GM10248 (cell line): ENCODE measurements around the gene FGF1.

ENCODE experiments used
- CTCF ChIA-PET: fragments of 300-600 bp; sonication (Branson Sonifier 250); formaldehyde crosslinking; extraction: SDS; loops from one replicate; lab custom pipeline; 2021; ENCODE audit warnings: antibody characterized with exemption; lab: Yijun Ruan, JAX
- POLR2A ChIA-PET: fragments of 350-650 bp; sonication (Branson Sonifier 250); formaldehyde crosslinking; extraction: SDS; loops from one replicate; lab custom pipeline; 2020; ENCODE audit warnings: antibody characterized with exemption; lab: Yijun Ruan, JAX
- DNase-seq: peaks from one replicate; pipeline ENCODE4 v3.0.0; 2012; ENCODE audit errors: extremely low spot score
- TF ChIP-seq, protein P1 (sequence below): IDR thresholded peaks from 2 replicates; pipeline ENCODE4 v1.5.1; 2012; ENCODE audit warnings: mild to moderate bottlenecking, low read depth; ENCODE audit errors: extremely low read depth, missing control alignments, control extremely low read depth

The FGF1 gene

DNA sequence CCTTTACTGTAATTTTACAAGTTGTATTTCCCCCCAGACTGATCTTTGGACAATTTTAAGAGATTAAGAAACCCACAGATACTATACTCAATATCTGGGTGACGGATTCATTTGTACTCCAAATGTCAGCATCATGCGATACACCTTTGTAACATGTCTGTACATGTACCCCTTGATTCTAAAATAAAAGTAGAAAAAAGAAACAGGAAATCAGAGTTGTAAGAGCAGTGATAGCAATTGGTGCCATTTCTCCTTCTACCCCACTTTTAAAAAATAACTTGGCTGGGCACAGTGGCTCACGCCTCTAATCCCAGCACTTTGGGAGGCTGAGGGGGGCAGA is 116.9 kb downstream of the FGF1 start:
- CTCF ChIA-PET: interaction anchor here (1.4 kb wide), 1 partner anchor 15 kb away, joined by 3 read pairs; no protein-coding TSS in a partner anchor
- POLR2A ChIA-PET: no interaction called here
- DNase-seq: no peak
- TF ChIP-seq, protein P1, sequence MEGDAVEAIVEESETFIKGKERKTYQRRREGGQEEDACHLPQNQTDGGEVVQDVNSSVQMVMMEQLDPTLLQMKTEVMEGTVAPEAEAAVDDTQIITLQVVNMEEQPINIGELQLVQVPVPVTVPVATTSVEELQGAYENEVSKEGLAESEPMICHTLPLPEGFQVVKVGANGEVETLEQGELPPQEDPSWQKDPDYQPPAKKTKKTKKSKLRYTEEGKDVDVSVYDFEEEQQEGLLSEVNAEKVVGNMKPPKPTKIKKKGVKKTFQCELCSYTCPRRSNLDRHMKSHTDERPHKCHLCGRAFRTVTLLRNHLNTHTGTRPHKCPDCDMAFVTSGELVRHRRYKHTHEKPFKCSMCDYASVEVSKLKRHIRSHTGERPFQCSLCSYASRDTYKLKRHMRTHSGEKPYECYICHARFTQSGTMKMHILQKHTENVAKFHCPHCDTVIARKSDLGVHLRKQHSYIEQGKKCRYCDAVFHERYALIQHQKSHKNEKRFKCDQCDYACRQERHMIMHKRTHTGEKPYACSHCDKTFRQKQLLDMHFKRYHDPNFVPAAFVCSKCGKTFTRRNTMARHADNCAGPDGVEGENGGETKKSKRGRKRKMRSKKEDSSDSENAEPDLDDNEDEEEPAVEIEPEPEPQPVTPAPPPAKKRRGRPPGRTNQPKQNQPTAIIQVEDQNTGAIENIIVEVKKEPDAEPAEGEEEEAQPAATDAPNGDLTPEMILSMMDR: no peak

DNA sequence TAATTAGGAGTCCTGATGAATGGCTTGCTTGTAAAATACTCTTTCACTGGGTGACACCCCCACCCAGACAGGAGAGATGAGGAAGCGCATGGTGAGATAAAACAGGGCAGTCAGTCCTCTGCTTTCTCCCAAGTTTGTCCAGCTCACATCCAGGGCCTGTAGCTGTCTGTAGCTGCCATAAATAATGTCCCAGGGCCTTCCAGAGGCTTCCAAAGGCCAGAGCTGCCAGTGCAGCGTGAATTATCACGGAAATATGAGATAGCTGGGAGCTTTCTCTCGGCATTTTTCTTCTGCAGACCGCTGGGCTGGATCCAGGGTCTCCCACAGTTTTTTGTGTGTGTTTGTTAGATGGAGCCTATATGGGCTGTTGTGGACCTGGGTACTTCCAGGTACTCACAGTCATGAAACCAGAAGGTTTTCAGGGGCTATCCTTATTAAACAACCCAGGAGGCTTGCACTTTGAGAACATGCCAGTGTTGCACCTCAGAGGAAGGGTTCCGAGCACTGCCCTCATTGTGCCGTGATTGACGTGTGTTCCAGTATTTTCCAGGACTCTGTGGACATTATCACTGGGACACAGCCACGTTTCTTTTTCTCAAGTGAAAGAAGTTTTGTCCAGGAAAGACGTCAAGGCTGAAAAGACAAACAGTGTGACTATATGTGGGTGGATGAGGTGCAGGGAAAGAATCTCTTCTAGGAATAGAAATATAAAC is 117.5 kb downstream of the FGF1 start:
- CTCF ChIA-PET: interaction anchor here (0.9 kb wide), 1 partner anchor 16 kb away, joined by 3 read pairs; no protein-coding TSS in a partner anchor
- POLR2A ChIA-PET: no interaction called here
- DNase-seq: no peak
- TF ChIP-seq, protein P1: no peak

DNA sequence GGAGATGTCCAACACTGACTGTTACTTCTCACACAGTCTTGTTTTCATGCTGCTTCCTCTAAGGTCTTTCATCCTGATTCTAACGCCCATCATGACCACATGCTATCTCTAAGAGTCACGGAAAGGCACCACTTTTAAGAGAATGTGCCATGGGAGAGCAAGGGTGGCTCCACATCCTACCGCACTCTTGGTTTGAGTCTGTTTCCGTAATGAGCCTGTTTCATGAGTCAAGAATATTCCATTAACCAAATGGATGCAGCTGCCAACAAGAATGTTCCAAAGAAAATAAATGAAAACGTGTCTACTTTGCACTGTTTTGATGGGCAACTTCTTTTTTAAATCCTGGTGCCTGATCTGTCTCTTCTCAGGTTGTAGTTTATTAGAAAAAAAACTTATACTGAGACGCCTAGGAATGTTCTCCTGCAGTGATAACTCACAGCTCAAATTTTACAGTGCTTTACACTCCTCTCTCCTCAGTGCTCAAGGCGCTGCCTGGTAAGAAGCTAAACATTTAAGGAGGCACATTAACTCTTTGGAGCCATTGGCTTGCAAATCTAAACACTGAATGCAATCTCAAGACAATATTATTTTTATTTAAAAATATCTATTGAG is 124.3 kb downstream of the FGF1 start:
- ChIA-PET POLR2A (no interaction called here), CTCF (no interaction called here)
- TF ChIP-seq, protein P1: no peak
- DNase-seq: no peak

DNA sequence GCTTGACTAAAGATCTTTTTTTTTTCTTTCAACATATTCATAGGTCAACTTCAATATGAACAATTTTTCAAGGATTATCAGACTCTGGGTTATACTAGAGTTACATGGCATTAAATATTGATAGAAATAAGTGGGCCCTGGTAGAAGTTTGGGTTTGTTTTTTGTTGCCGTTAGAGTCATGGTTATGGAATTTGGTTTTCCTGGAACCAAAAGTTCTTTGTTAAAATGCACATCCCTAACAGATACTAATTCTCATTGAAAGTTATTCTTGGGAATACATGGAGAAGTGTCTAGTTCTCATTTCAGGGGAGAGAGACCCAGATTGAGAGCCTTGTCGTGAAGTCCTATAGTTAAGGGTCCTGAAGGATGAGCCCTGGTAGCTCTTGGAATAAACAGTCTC is 124.9 kb downstream of the FGF1 start:
- TF ChIP-seq, protein P1: no peak
- ChIA-PET CTCF (no interaction called here), POLR2A (no interaction called here)
- DNase-seq: no peak

DNA sequence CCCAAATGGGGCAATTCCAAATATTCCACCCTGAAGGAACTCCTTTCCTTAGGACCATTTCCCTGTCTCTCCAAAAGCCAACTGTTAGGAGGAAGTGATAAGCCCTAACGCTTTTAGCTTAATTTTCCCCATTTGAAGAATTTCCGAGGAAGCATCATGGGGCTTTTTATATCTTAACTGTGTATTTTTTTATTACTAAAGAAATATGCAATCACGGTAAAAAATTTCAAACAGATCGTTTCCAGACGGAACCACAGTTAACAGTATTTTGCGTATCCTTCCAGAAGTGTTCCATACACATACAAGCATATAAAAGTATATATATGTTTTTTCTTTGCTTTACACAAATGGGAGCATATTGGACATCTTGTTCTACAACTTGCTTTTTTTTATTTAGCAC is 133.8 kb downstream of the FGF1 start:
- ChIA-PET POLR2A (no interaction called here), CTCF (interaction anchor here (1.1 kb wide), 1 partner anchor 147 kb away, joined by 3 read pairs; no protein-coding TSS in a partner anchor)
- no peak for DNase-seq
- TF ChIP-seq, protein P1: no peak

DNA sequence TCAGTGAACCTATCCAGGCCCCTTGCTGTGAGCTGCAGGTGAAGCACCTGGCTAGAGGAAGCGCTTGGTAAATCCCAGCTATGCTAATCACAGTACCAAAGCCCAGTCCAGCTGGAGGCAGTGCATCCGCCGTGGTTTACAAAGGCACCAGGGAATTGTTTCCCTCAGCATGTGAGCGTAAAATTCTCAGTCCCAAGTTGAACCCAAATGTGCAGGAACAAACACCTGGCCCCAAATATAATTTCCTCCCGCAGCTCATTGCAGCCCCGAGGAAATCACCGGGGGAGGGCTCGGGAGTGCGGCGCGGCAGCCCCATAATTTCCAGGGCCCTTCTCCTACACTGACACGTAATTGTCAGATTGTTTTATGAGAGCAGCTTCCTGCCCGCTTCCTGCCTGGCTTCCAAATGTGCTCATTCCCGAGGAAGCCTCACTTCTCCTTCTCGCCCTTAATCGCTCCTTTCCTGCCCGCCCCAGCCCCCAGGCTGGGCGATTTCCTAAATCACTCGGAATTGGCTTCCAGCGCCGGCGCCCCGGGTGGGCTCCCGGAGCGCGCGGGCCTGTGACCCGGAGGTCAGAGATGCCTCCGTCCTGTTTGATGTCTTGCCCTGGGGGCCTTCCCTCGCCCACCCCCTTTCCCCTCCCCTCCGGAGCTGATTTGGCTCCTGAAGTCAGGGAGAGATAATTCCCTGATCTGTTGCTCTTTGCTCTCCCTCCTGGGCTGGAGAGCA is 134.4 kb downstream of the FGF1 start:
- TF ChIP-seq, protein P1: no peak
- ChIA-PET CTCF (interaction anchor here (1.1 kb wide), 1 partner anchor 147 kb away, joined by 3 read pairs; no protein-coding TSS in a partner anchor), POLR2A (no interaction called here)
- no peak for DNase-seq
